ENCODE measurements around the gene ZNF598. TPM values are rescaled to one million over a fixed set of nuclear protein-coding genes. Genes with fewer than 3 reads are reported as not detected.

Gene ZNF598
- total RNA-seq, 6 donors from 2014 or later, result 20.1 to 62.8 (median 41.7) TPM

- H3K9me3 ChIP-seq, result no peaks in the 10 kb centered on the region
- peaks cover 0 to 26% (median 15%) of the 10 kb centered on the region in 4 donors for H3K27me3 ChIP-seq
- peaks cover 27 to 51% (median 31%) of the 10 kb centered on the region in 4 donors for H3K4me1 ChIP-seq
- DNase-seq (peak in 1 of 2 donors; percentile 53), ATAC-seq (ENCODE audit: low FRiP score in 2 of 2) (no peak)
- 94% methylated on average over 8 to 14 of the region's 14 CpGs for WGBS, 2 donors
- H3K4me3 ChIP-seq, result no peak overlapping the region
- no peak overlapping the region for H3K27ac ChIP-seq
- peaks cover 0 to 18% (median 16%) of the 10 kb centered on the region in 4 donors for H3K36me3 ChIP-seq
- TF ChIP-seq EP300 (IDR thresholded peaks at IDR 0.05) (no peak), POLR2A (IDR thresholded peaks at IDR 0.05) (no peak), POLR2AphosphoS5 (IDR thresholded peaks at IDR 0.05) (no peak), CTCF (IDR thresholded peaks at IDR 0.05) (no peak)
Observed at GRCh38 chr16:1985466-1986150, 24.0 kb downstream of the ZNF598 start.

GRCh38 chr16:1984347-1985225 is 25.0 kb downstream of the ZNF598 start:
- H3K9me3 ChIP-seq, result no peaks in the 10 kb centered on the region
- 17 to 37% methylated on average over 17 to 39 of the region's 58 CpGs for WGBS, 2 donors
- peak overlapping the region; percentile 84 to 96 (median 88) for H3K4me3 ChIP-seq
- peaks cover 17 to 51% (median 29%) of the 10 kb centered on the region in 4 donors for H3K4me1 ChIP-seq
- H3K27ac ChIP-seq, result peak overlapping the region; percentile 80 to 88 (median 86)
- TF ChIP-seq POLR2AphosphoS5 (IDR thresholded peaks at IDR 0.05), result no peak
- TF ChIP-seq POLR2A (IDR thresholded peaks at IDR 0.05), result no peak
- TF ChIP-seq CTCF (IDR thresholded peaks at IDR 0.05), result no peak
- no peak for TF ChIP-seq EP300 (IDR thresholded peaks at IDR 0.05)
- H3K27me3 ChIP-seq, result peaks cover 0 to 26% (median 16%) of the 10 kb centered on the region in 4 donors
- peak in 1 of 2 donors; percentile 3 for ATAC-seq (ENCODE audit: low FRiP score in 2 of 2)
- peaks cover 0 to 18% (median 16%) of the 10 kb centered on the region in 4 donors for H3K36me3 ChIP-seq
- DNase-seq, result no peak

- ATAC-seq (ENCODE audit: low FRiP score in 2 of 2) (peak; percentile 91 to 97), DNase-seq (peak; percentile 92 to 98)
- Histone ChIP-seq H3K27me3 (peaks cover 0 to 24% (median 10%) of the 10 kb centered on the region in 4 donors), H3K4me1 (peaks cover 15 to 51% (median 27%) of the 10 kb centered on the region in 4 donors), H3K36me3 (peaks cover 0 to 22% (median 17%) of the 10 kb centered on the region in 4 donors), H3K9me3 (no peaks in the 10 kb centered on the region), H3K4me3 (peak within 1 kb of the TSS; percentile 84 to 96 (median 88)), H3K27ac (peak within 1 kb of the TSS; percentile 80 to 88 (median 86))
- peak in 2 of 4 donors; percentile 65 to 79 for TF ChIP-seq POLR2A (IDR thresholded peaks at IDR 0.05)
- TF ChIP-seq EP300 (IDR thresholded peaks at IDR 0.05), result no peak
- TF ChIP-seq CTCF (IDR thresholded peaks at IDR 0.05), result peak in 5 of 6 experiments; percentile 21 to 60 (median 53)
- TF ChIP-seq POLR2AphosphoS5 (IDR thresholded peaks at IDR 0.05), result peak in 1 of 2 donors; percentile 70
- WGBS, 2 donors, result 2% methylated on average over 30 of the region's 109 CpGs; no CpG with 5 or more reads in 1 of the 2 donors
Observed at GRCh38 chr16:1983544-1984346, 25.9 kb downstream of the ZNF598 start, which contains the start of gene GFER. TSS of gene GFER (plus strand) at chr16:1984193. CDS start at chr16:1984219, 26 bp downstream.

- H3K9me3 ChIP-seq, result no peaks in the 10 kb centered on the region
- ATAC-seq (ENCODE audit: low FRiP score in 2 of 2) (no peak), DNase-seq (no peak)
- H3K27ac ChIP-seq, result peak overlapping the region; percentile 80 to 88 (median 86)
- peaks cover 0 to 24% (median 10%) of the 10 kb centered on the region in 4 donors for H3K27me3 ChIP-seq
- no peak for TF ChIP-seq POLR2A (IDR thresholded peaks at IDR 0.05)
- TF ChIP-seq EP300 (IDR thresholded peaks at IDR 0.05), result no peak
- TF ChIP-seq POLR2AphosphoS5 (IDR thresholded peaks at IDR 0.05), result no peak
- no peak for TF ChIP-seq CTCF (IDR thresholded peaks at IDR 0.05)
- H3K36me3 ChIP-seq, result peaks cover 0 to 28% (median 23%) of the 10 kb centered on the region in 4 donors
- WGBS, 2 donors, result 25 to 26% methylated on average over 19 of the region's 19 CpGs
- peaks cover 15 to 57% (median 28%) of the 10 kb centered on the region in 4 donors for H3K4me1 ChIP-seq
- peak overlapping the region in 3 of 4 donors; percentile 84 to 96 (median 88) for H3K4me3 ChIP-seq
Observed at GRCh38 chr16:1982991-1983543, 26.6 kb downstream of the ZNF598 start.

All from upper lobe of left lung (tissue), 6 donors.